NB4 (cell line): ENCODE results near the gene PMEPA1.

ENCODE experiments used
- CTCF ChIP-seq: IDR thresholded peaks from one replicate; pipeline ENCODE4 v1.5.1; 2012; ENCODE audit warnings: low read depth, low read length
- POLR2A ChIP-seq: IDR thresholded peaks from 2 replicates; pipeline ENCODE4 v1.6.1; 2011; ENCODE audit warnings: mild to moderate bottlenecking; ENCODE audit not compliant: insufficient read length; ENCODE audit errors: extremely low read depth

DNA sequence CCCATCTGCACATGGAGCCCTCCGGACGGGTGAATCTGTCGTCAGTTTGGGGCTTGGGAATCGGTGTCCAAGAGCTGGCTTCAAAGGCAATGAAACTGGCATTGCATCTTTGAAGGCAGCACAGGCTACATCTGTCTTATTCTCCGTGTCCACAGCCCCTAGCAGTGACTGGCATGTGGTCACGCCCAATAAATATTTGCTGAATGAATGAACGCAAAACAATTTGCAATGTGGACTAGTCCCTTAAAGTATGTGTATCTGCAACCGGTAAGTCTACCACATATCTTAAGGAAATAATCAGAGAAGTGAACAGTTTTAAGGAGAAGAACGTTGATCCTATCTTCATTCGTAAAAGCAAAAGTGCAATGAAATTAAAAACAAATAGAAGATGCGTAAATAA lies 8.0 kb upstream of the PMEPA1 start:
- TF ChIP-seq CTCF, result no peak
- TF ChIP-seq POLR2A, result no peak
